Nephron (organoid): ENCODE measurements around the gene ATP6V1E1.

Experiments used
- H3K27ac Mint-ChIP-seq, 3 experiments: 2 replicates each; pipeline ENCODE4 v1.8.0; 2020; ENCODE audit warnings: mixed read lengths in 3 of 3, mild to moderate bottlenecking in 2 of 3, moderate library complexity in 1 of 3
- H3K27me3 Mint-ChIP-seq: 2 replicates; pipeline ENCODE4 v1.8.0; 2021; ENCODE audit warnings: low read depth, mild to moderate bottlenecking, moderate library complexity, mixed read lengths
- H3K36me3 Mint-ChIP-seq: 2 replicates; pipeline ENCODE4 v1.8.0; 2020; ENCODE audit warnings: low read depth, mixed read lengths
- H3K4me1 Mint-ChIP-seq: 2 replicates; pipeline ENCODE4 v1.8.0; 2020; ENCODE audit warnings: mixed read lengths
- H3K4me3 Mint-ChIP-seq, 3 experiments: 2 replicates each; pipeline ENCODE4 v1.8.0; 2020; ENCODE audit warnings: mild to moderate bottlenecking in 3 of 3, mixed read lengths in 3 of 3, moderate library complexity in 2 of 3
- H3K9me3 Mint-ChIP-seq: 2 replicates; pipeline ENCODE4 v1.8.0; 2020; ENCODE audit warnings: mixed read lengths
- CTCF ChIP-seq, 3 experiments: fragments of 200-600 bp; sonication (generic); IDR thresholded peaks; one replicate each; pipeline ENCODE4 v1.5.0; 2021; ENCODE audit warnings: antibody characterized with exemption in 3 of 3; ENCODE audit not compliant: unreplicated experiment in 3 of 3

ATP6V1E1 gene

GRCh38 chr22:17583151-17583550 lies 45.4 kb downstream of the ATP6V1E1 start:
- H3K9me3 Mint-ChIP-seq: no peaks in the 10 kb centered on the region
- H3K27me3 Mint-ChIP-seq: no peaks in the 10 kb centered on the region
- no peak for TF ChIP-seq CTCF (IDR thresholded peaks at IDR 0.05; ENCODE audit: unreplicated experiment in 3 of 3)
- no peaks in the 10 kb centered on the region for H3K36me3 Mint-ChIP-seq
- H3K27ac Mint-ChIP-seq: no peak overlapping the region
- H3K4me3 Mint-ChIP-seq: no peak overlapping the region
- H3K4me1 Mint-ChIP-seq: peaks cover 2% of the 10 kb centered on the region

DNA sequence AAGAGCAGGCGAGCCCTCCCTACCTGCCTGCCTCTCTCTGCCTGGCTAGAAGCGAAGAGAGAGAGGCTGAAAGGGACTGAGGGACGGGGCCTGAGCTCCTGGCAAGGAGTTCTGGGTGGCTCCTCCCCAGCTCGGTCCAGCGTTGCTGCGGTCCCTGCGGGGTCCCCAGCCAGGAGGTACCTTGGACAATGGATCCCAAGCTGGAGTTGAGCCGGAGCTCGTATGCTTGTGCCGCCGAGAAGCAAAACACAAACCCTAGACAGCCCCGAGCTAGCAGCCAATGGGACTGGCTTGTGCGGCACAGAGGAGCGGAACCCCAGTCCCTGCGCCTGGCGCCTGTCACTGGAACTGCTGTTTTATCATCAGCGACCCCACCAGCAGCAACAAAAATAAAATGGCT lies 46.9 kb downstream of the ATP6V1E1 start:
- Mint-ChIP-seq H3K27ac (no peak overlapping the region), H3K9me3 (no peaks in the 10 kb centered on the region), H3K27me3 (no peaks in the 10 kb centered on the region), H3K4me1 (peaks cover 4% of the 10 kb centered on the region), H3K4me3 (no peak overlapping the region), H3K36me3 (no peaks in the 10 kb centered on the region)
- TF ChIP-seq CTCF (IDR thresholded peaks at IDR 0.05; ENCODE audit: unreplicated experiment in 3 of 3): no peak

DNA sequence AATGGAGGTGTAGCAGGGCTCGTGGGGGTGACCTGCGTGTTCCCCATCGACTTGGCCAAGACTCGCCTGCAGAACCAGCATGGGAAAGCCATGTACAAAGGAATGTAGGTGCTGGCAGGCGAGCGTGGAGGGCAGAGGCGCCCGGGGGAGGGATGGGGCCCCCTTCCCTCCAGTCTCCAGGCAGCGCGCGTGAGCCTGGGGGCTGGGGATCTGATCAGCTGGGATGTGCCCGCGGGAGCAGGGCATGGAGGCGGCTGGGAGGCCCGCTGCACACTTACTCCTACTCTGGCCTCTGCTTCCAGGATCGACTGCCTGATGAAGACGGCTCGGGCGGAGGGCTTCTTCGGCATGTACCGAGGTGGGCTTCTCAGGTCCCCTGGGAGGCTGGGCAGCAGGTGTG lies 47.5 kb downstream of the ATP6V1E1 start:
- Mint-ChIP-seq H3K36me3 (no peaks in the 10 kb centered on the region), H3K4me1 (peaks cover 4% of the 10 kb centered on the region), H3K27ac (no peak overlapping the region), H3K9me3 (no peaks in the 10 kb centered on the region), H3K27me3 (no peaks in the 10 kb centered on the region), H3K4me3 (no peak overlapping the region)
- TF ChIP-seq CTCF (IDR thresholded peaks at IDR 0.05; ENCODE audit: unreplicated experiment in 3 of 3): no peak

- Mint-ChIP-seq H3K36me3 (no peaks in the 10 kb centered on the region), H3K27ac (peak overlapping the region in 1 of 3 experiments; percentile 3), H3K4me3 (no peak overlapping the region), H3K4me1 (peaks cover 4% of the 10 kb centered on the region), H3K27me3 (no peaks in the 10 kb centered on the region), H3K9me3 (no peaks in the 10 kb centered on the region)
- TF ChIP-seq CTCF (IDR thresholded peaks at IDR 0.05; ENCODE audit: unreplicated experiment in 3 of 3): no peak
Observed at GRCh38 chr22:17580441-17581031, 48.0 kb downstream of the ATP6V1E1 start.

GRCh38 chr22:17579535-17579981 lies 49.0 kb downstream of the ATP6V1E1 start:
- Mint-ChIP-seq H3K9me3 (no peaks in the 10 kb centered on the region), H3K4me1 (peaks cover 4% of the 10 kb centered on the region), H3K27me3 (no peaks in the 10 kb centered on the region), H3K36me3 (no peaks in the 10 kb centered on the region), H3K4me3 (no peak overlapping the region), H3K27ac (no peak overlapping the region)
- no peak for TF ChIP-seq CTCF (IDR thresholded peaks at IDR 0.05; ENCODE audit: unreplicated experiment in 3 of 3)

- H3K36me3 Mint-ChIP-seq: no peaks in the 10 kb centered on the region
- peak overlapping the region in 2 of 3 experiments; percentile 47 to 79 for H3K27ac Mint-ChIP-seq
- no peak overlapping the region for H3K4me3 Mint-ChIP-seq
- H3K9me3 Mint-ChIP-seq: no peaks in the 10 kb centered on the region
- no peak for TF ChIP-seq CTCF (IDR thresholded peaks at IDR 0.05; ENCODE audit: unreplicated experiment in 3 of 3)
- peaks cover 10% of the 10 kb centered on the region for H3K4me1 Mint-ChIP-seq
- H3K27me3 Mint-ChIP-seq: no peaks in the 10 kb centered on the region
Observed at GRCh38 chr22:17578136-17578754, 50.3 kb downstream of the ATP6V1E1 start.
